Lower leg skin (tissue), 3 donors: ENCODE data around the gene SLC17A3.

Source experiments
- POLR2A ChIP-seq, 2 donors: fragments of 450-650 bp; IDR thresholded peaks; one replicate each; pipeline ENCODE4 v1.6.1; 2016 to 2017; ENCODE audit warnings: antibody characterized with exemption in 2 of 2, mild to moderate bottlenecking in 1 of 2, moderate library complexity in 1 of 2
- TF ChIP-seq, protein P1 (sequence below), 3 donors: fragments of 450-650 bp; IDR thresholded peaks; one replicate each; pipeline ENCODE4 v1.5.1; 2016; ENCODE audit warnings: antibody characterized with exemption in 3 of 3, mild to moderate bottlenecking in 3 of 3, moderate library complexity in 2 of 3

DNA sequence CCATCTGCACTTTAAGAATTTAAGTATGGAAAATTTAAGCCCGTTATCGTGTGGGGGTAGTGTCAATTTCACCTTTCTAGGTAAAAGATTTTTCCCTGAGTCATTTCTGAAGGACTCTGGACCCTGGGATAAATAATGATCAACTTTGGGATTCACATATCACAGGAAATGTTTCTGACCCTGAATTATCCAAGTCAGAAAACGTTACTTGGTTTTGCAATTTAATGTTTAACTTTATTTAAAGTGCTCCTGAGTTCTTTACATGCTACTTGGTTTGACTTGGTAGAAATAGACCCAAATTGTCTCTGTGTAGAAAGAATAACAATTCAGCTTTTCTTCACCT is 1.5 kb upstream of the SLC17A3 start:
- TF ChIP-seq POLR2A (IDR thresholded peaks at IDR 0.05): no peak
- TF ChIP-seq, protein P1, sequence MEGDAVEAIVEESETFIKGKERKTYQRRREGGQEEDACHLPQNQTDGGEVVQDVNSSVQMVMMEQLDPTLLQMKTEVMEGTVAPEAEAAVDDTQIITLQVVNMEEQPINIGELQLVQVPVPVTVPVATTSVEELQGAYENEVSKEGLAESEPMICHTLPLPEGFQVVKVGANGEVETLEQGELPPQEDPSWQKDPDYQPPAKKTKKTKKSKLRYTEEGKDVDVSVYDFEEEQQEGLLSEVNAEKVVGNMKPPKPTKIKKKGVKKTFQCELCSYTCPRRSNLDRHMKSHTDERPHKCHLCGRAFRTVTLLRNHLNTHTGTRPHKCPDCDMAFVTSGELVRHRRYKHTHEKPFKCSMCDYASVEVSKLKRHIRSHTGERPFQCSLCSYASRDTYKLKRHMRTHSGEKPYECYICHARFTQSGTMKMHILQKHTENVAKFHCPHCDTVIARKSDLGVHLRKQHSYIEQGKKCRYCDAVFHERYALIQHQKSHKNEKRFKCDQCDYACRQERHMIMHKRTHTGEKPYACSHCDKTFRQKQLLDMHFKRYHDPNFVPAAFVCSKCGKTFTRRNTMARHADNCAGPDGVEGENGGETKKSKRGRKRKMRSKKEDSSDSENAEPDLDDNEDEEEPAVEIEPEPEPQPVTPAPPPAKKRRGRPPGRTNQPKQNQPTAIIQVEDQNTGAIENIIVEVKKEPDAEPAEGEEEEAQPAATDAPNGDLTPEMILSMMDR (IDR thresholded peaks at IDR 0.05): no peak
